GM12892 (cell line): ENCODE measurements around the gene KCTD3.

Source experiments
- POLR2A ChIP-seq: IDR thresholded peaks from 2 replicates; pipeline ENCODE4 v1.6.1; 2011; ENCODE audit warnings: low read depth, low read length, control low read depth
- POLR2AphosphoS5 ChIP-seq: IDR thresholded peaks from 2 replicates; pipeline ENCODE4 v1.6.1; 2011; ENCODE audit warnings: low read depth, low read length, control low read depth
- TAF1 ChIP-seq: IDR thresholded peaks from 2 replicates; pipeline ENCODE4 v1.6.1; 2011; ENCODE audit warnings: low read depth, mild to moderate bottlenecking, control low read depth, low read length, borderline replicate concordance

- TF ChIP-seq POLR2A, result no peak
- no peak for TF ChIP-seq TAF1
- TF ChIP-seq POLR2AphosphoS5, result no peak
These were observed 81.9 kb downstream of the KCTD3 start for GRCh38 chr1:215648957-215649356.
